HG02870 (cell line): ENCODE data around the gene PSMG3.

Source experiments
- ATAC-seq: cut with Tn5 transposase; IDR thresholded peaks from one replicate; pipeline ENCODE4 v1.9.1; 2021; ENCODE audit warnings: mild to moderate bottlenecking, moderate library complexity; ENCODE audit not compliant: unreplicated experiment

PSMG3 gene

GRCh38 chr7:1559626-1560590 is 9.9 kb downstream of the PSMG3 start:
- no peak for ATAC-seq

DNA sequence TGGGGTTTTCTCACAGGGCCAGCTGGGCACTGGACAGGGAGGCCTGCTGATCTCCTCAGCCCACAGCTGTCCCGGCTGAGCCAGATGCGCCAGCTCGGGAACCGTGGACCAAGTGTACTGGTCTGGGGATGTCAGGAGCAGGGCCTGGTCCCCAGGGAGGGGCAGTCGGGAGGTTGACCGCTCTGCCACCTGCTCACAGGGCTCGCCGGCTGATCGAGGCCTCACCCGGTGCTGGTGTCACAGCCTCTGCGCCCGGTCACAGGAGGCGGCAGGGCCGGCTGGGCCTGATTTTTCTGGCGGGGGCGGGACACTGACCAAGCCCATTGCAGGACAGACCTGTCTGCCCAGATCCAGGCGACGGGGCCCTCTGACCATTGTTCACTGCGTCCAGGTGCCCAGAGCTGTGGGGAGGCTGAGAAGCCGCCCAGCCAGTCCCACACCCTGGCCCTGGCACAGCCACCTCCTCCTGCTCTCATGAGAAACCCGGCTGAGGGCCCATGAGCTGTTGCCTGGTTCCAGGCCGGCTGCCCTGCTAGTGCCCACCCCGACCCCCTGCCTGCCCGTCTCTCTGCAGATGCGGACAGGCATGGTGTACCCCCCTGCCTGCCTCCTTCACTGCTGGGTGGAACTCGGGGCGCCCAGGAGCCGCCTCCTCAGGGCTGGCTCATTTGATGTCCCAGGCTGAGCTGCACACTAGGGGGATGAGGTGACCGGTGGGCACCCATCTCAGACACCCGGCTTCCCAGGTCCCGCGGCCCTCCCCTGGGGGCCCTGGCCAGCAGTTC is 10.8 kb downstream of the PSMG3 start:
- ATAC-seq: no peak

DNA sequence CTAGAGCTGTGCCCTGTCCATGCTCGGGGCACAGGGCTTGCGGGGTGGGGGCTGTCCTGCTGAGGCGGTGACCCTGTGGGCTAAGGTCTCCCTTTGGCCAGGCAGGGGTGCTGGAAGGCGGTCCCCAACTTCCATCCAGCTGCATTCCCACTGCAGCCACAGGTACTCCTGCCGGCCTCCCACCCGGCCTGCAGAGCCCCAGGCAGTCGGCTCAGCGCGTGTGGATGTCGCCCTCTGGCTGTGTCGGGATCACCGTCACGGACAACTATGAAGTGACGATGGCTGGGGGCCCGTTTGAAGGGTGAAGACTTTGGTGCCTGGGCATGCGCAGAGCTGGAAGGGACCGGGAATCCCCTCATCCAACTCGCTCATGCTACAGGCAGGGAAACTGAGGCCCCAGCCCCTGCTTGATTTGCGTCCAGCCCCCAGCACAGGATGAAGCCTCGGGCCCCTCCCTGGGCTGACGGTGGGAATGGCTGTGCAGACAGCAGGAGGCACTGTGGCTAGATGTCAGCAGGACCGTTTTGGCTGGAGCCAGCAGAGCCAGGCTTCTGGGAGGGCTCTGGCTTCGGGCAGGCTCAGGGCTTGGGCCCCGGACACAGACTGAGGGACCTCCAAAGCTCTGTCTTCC is 11.5 kb downstream of the PSMG3 start:
- no peak for ATAC-seq

- no peak for ATAC-seq
Observed at GRCh38 chr7:1557771-1558170, 12.1 kb downstream of the PSMG3 start.

DNA sequence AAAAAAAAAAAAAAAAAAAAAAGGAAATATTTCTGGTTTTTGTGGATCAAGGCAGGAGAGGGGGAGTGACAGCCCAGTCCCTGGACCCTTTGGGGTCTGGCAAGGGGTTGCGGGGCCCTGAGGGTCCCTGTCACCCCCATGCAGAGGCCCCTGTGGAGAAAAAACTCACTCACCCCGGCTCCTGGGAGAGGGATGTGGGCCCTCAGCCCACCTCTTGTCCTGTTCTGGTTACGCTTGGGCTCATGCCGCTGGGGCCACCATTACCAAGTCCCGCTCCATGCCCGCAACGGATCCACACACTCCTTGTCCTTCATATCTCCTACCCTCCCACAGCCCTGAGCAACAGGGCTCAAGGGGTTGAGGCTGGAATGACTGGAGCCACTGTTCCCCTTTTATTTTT is 12.8 kb downstream of the PSMG3 start:
- ATAC-seq: no peak

DNA sequence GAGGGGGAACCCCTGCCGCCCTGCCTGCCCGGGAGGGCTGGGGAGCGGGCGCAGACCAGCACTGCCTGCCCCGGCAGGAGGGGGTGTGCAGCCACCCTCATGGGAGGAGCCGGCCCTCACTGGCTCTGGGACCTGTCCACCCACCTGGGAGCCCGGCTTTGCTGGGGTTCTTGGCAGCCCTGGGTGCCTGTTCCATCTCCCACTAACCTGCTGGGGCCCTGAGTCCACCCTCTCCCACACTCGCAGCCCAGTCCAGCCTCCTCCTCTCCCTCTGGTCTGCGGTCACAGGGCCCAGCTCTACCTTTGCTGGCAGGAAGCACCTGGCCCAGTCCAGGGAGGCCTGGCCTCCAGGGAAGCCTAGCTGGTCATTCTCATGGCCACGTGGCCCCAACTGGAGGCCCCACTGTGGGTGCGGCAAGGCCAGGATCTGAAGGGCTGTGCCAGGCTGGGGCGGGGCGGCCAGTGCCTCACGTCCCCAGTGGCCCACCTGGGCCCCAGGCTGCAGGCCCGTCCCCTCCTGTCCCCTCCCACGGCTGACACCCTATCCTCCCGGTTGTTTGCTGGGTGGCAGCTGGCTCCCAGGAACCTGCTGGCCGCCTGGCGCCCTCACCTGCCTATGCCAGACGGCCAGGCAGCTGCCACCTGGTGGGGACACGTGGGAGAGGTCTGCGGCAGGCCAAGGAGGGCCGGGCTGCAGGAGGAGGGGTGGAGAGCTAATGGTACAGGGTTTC is 13.9 kb downstream of the PSMG3 start, which contains the start of gene TMEM184A:
Gene TMEM184A (minus strand): TSS at position 393 of the 731 bp plus-strand sequence. CDS start 721 bp downstream, outside the sequence.
- ATAC-seq: no peak

GRCh38 chr7:1555046-1555812 is 14.6 kb downstream of the PSMG3 start:
- ATAC-seq: no peak

DNA sequence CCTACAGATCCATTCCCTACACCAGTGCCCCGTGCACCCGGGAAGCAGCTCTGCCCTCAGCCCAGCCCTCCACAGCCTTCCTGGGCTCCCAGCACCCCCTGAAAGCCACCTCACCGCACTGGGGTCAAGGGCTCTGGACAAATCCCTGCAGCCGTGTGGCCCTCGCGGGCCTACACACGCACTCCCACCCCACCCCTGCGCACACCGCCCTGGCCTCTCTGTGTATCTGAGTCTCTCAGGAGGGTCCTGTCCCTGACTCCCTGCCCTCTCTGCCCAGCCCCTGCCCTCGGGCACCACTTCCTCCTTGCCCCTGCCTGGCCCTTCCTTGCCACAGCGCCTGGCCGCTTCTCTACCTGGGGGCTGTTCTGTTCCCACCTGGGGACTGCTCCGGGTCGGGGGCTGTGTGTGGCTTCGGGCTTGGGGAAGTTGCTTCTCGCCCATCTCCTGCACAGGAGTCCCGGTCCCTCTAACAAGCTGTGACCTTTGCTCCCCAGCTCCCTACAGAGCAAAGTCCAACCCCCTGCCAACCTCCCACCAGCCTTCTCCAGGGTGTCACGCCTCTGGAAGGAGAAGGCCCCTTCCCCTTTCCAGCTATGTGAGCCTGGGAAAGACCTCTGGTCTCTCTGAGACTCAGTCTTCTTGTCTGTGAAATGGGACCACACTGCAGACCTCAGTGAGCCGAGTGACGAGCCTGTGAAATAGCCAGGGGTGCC is 15.3 kb downstream of the PSMG3 start:
- no peak for ATAC-seq

DNA sequence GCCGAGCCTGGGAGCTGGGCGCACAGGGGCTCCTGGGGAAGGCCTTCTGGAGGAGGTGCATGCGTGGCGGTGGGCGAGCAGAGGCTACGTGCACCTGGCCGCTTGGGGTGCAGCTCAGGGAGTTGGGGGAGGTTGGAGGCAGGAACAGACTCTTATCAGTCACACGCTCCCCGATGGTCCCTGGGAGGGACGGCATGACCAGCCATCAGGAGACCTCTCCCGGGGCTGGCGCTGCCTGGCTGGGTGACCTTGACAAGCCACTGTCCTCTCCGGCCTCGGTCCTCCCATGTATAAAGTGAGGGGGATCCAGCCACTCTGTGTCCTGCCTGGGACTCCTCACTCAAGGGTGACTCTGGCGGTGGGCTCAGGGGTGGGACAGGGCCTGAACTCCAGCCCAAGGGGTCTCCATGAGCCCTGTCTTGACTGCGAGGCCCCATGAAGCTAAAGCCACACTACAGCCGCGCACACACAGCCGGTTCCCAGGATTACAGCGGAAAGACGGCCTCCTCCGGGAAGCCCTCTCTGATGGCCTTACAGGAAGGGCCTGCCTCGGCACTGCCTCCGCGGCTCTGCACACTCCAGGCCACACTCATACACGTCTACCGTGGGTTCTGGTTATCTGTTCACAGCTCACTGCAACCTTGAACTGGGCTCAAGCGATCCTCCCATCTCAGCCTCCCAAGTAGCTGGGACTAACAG is 16.2 kb downstream of the PSMG3 start:
- no peak for ATAC-seq

GRCh38 chr7:1552200-1552599 is 17.6 kb downstream of the PSMG3 start:
- ATAC-seq: no peak

- ATAC-seq: no peak
Observed at GRCh38 chr7:1550846-1551155, 19.0 kb downstream of the PSMG3 start.

DNA sequence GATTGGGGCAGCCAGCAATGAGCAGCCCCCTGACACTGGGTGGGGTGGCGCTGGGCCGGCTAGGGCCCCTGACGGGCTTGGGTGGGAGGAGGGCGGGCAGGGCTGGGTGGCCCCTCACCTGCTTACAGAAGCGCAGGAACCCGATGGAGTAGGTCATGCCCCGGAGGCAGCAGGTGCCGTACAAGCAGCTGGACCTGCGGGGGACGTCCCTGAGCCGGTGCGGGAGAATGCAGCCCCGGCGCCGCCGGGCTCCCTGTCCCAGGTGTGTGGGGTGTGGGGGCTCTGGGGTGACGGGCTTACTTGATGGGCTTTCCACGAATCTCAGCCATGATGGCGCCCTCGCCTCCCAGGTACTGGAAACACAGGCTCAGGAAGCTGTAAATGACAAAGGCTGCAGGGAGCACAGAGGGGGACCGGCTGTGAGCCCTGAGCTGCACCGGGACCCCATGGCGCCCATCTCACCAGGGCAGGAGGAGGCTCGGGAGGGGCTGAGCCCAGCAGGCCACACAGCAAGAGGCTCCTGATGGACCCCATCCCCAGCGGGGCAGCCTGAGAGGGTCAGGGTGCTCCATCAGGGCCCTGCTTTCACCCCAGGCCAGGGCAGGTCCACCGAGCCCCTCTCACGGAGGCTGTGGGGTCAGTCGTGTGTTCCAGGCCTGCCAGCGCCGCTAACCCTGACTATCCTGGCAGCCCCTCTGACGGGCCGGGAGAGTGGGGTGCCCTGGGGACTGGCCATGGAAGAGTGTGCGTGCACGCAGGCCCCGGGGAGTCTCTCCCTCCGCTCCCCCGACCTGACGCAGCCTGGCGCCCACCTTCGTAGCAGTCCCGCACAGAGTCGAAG is 19.6 kb downstream of the PSMG3 start:
- ATAC-seq: no peak

DNA sequence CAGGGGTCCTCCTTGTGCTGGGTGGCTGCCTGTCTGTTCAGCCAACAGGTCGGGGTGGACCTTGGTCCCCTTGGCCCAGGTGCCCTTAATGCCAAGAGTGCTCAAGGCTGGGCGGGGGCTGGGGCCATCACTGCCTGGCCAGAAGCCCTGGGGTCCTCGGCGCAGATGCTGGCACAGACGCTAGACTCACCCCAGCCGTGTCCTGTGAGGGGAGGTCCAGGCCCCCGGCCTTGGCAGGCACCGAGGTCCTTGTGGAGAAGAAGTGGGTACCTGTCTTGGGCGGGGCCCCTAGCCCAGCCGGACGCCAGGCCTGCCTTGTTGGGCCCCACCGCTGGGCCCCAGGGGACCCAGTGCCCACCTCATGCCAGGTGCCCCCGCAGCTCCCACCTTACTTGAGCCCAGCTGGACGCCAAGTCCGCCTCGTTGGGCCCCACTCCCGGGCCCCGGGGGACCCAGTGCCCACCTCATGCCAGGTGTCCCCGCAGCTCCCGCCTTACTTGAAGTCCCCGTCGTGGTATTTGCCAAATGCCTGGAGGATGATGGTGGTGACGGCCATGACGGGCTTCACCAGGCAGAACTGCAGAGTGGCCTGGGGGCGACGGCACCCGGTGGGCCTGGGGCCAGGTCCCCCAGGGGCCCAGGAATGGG is 20.4 kb downstream of the PSMG3 start:
- ATAC-seq: no peak

GRCh38 chr7:1548944-1549343 is 20.9 kb downstream of the PSMG3 start:
- ATAC-seq: no peak

DNA sequence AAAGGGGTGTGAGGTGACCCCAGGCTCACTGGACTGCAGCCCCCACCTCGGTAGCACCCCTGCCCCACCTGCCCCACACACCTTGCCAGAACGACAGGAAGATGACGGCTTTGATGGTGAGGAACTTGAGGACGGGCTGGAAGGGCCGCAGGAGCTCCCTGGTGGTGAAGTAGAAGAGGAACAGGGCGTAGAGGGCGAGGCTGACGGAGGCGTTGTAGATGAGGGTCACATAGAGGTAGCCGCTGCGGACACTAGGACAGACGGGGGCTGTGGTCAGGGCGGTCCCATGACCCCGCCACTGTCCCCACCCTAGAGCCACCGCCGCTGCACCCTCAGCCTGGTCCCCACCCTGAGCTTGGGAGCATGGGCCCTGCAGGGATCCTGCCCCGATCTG is 21.4 kb downstream of the PSMG3 start:
- ATAC-seq: no peak

DNA sequence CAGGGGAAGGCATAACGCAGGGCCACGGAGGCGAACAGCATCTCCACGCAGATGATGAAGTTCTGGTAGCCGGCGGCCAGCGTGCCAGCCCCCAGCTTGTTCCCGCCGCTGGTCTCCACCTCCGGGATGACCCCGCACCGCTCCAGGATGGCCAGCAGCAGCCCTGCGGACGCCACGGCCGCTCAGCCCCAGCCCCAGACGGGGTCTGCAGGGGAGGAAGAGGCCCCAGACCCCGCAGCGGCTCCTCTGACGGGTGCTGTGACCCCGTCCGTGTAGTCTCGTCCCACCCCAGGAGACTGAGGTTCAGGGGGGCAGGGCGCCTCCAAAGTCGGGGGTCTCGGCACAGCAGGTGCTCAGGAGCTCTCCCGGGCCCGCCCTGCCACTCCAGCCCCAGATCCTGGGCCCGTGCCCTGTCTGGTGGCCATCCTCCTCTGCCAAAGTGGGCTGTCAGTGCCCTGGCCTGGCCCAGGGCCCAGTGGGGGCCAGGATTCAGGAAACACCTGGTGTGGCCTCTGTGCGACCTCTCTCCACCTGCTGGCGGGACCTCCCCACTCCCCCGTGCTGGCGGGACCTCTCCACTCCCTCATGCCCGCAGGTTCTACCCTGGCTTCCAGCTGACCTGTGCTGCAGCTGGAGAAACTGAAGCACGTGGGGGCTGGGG is 21.9 kb downstream of the PSMG3 start:
- ATAC-seq: no peak
